Suprapubic skin (tissue), 4 donors: ENCODE data around the gene PIGQ.

Source experiments
- CTCF ChIP-seq, 2 donors: fragments of 200-600 bp in 1 of 2; fragments of 450-650 bp in 1 of 2; sonication (generic) in 1 of 2; IDR thresholded peaks; one replicate each; pipeline ENCODE4 v1.5.1; 2016 to 2019; ENCODE audit warnings: antibody characterized with exemption in 2 of 2, mild to moderate bottlenecking in 1 of 2, moderate library complexity in 1 of 2
- POLR2A ChIP-seq, 2 donors: fragments of 450-650 bp; IDR thresholded peaks; one replicate each; pipeline ENCODE4 v1.6.1; 2017; ENCODE audit warnings: antibody characterized with exemption in 2 of 2, mild to moderate bottlenecking in 2 of 2, moderate library complexity in 2 of 2
- POLR2AphosphoS5 ChIP-seq, 3 donors: sonication (generic); formaldehyde crosslinking; IDR thresholded peaks; one replicate each; pipeline ENCODE4 v1.6.1; 2017; ENCODE audit warnings: antibody characterized with exemption in 3 of 3

DNA sequence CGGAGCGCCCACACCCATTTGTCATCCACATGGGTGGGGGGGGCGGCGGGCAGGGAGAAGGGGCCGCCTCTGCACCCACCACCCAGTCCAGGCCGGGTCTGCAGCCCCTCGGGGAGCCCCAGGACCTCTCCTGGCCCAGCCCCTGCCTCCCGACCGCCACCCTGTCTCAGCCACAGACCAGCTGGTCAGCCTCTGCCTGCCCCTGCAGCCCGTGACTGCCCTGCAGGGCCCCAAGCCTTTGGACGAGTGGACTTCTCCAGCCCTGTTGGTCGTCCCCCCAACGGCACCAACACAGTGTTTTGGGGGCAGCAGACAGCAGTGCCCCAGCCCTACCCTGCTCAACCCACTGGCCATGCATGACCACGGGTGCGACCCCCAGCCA, 8.4 kb upstream of the PIGQ start:
- TF ChIP-seq POLR2A (IDR thresholded peaks at IDR 0.05): no peak
- no peak for TF ChIP-seq POLR2AphosphoS5 (IDR thresholded peaks at IDR 0.05)
- TF ChIP-seq CTCF (IDR thresholded peaks at IDR 0.05): no peak
